NCI-H510A (cell line): ENCODE data around the gene ITGB6.

Source experiments
- DNase-seq: peaks from one replicate; lab custom pipeline; 2025; lab: John Stamatoyannopoulos, UW

Gene ITGB6

DNA sequence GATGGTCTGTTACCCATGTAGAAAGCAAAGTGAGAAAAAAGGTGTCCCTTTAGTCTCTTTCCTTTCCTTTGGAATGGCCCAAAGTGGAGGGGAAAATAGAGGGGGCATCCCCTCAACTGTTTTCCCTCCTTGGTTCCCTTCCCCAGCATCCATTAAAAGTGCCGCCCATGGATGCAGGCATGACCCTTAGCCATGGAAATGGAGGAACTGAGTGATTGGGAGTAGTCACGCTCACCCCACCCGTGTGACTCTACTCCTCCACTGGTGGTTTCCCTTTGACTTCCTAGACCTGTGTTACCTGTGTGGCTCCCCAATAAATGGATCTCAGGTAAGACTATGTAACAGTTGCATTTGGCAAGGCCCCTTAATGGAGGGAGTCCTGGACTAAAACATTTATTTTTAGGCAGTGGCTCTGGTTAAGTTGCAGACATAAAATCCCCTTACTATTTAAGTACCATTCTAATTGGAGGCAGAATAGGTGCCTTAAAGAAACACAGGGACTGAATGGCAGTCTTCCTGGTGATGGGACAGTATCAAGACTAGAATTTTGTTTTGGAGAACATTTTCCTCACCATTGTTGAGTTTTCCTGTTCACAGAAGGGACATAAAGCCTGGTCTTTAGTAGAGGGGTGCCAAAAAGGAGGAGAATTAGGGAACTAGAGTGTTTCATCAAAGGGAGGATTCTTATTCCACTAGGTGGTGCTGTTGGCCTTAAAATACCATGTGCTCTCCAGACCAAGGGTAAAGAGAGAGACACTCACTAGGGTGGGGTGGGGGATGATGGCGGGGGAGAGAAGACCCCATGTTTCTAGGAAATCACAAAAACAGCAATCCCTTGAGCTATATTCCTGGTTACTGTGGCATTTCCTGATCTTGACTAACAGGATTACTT is 112.0 kb downstream of the ITGB6 start:
- DNase-seq: no peak

DNA sequence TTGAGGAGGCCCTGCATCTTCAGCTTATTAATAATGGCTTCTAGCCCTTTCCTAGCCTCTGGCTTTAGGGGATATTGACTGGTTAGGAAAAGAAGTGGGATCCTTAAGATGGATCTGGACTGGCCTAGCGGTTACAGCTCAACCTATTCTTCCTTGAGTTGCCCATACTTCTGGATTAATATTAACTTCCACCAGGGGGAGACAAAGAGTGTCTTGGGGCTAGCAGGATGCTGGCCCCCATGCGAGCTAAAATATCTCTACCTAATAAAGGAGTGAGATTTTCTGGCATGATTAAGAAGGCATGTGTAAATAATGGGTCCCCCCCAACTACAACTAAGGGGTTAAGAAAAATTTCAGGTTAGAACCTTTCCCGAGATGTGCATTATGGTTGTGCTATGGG is 114.4 kb downstream of the ITGB6 start:
- no peak for DNase-seq

- DNase-seq: no peak
These were observed 121.9 kb downstream of the ITGB6 start for GRCh38 chr2:160077912-160078810.

DNA sequence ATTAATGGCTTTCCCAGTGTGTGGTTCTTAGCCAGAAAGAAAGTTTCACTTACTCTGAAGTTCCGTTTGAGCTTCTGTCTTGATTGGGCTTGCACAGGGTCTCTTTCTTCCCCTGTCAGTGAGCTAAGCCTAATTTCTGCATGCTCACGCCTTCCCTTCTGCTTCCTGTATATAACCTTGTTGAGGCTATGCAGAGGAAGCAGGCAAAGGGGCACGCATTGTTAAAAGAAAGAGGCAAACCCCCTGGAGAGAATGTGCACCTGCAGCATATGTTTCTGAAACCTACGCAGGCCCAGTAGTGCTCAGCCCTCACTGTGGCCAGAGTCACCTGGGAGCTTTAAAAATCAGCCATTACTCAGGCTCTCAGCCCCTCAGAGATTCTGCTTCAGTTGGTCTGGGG is 123.2 kb downstream of the ITGB6 start:
- no peak for DNase-seq

GRCh38 chr2:160076241-160076640 is 123.8 kb downstream of the ITGB6 start:
- DNase-seq: no peak

DNA sequence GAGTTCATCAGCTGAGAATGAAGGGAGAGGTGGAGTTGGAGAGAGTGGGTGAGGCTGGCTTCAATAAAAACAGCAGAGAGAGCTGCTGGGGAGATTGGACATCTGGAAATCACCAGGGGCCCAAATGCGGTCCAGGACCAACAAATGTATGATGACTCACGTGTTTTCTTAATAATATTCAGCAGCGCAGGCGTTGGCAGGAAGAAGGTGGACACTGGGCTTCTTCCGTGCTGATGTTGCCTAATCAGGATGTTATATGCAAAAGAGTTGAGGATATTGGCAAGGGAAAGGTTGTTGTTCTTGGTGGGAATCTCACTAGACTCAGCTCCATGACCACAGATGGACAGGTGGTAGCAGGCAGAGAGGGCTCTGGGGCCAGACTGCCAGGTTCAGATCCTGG is 124.9 kb downstream of the ITGB6 start:
- DNase-seq: no peak

GRCh38 chr2:160073284-160073888 is 126.7 kb downstream of the ITGB6 start:
- no peak for DNase-seq

GRCh38 chr2:160068906-160069305 is 131.2 kb downstream of the ITGB6 start:
- DNase-seq: no peak

- DNase-seq: no peak
These were observed 135.2 kb downstream of the ITGB6 start for GRCh38 chr2:160064916-160065315.

GRCh38 chr2:160063879-160064612 is 136.0 kb downstream of the ITGB6 start:
- no peak for DNase-seq

DNA sequence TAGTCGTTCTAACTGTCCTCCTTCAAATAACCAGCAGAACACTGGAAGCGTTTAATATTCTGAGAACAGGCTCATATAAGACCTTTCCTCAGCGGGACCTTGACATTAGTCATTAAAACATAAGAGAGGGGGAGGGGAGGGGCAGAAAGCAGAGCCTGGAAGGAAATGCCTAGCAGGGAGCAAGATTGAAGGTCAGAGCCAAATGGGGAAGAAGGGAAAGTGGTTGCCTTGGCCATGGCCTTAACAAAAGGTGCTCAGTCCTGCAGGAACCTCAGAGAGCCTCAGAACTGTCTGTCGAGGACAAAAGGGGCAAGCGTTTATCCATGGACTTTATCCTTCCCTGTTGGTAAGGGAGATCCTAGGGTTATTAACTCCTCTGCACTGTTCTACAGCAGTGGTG is 136.8 kb downstream of the ITGB6 start:
- DNase-seq: no peak

DNA sequence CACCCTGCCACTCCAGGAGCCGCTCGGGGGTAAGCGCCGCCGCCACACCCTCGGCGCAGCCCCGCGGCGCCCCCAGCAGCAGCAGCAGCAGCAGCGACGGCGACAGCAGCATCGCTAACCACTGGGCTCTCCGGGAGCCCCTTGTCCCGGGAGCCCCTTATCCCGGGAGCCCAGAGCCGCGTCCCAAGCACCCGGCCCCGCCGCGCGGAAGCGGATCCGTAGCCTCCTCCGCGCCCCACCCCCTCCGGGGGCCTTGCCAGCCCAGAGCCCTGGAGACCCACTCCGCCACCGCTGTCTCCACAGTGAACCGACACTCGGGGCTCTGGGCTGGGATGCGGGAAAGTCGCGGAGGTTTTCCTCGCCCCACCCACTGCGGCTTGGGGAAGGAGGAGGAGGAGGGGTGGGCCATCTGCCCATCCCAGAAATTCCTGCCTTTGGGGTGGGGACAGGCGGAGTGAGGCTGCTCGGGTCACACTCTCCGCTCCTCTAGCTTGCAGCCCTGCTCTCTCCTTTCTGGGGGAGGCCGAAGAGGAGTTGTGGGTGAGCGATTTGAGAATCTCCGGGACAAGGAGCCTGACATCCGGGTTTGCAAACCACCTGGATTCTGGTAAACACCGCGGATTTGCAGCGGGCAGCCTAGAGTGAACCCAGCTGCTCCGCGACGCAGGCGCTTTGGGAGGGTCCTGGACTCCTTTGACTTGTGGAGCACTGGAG is 137.6 kb downstream of the ITGB6 start, which contains the start of gene PLA2R1:
PLA2R1 (minus strand) TSS at position 324 of the 714 bp plus-strand sequence; CDS start at position 112, 212 bp downstream.
- DNase-seq: no peak

DNA sequence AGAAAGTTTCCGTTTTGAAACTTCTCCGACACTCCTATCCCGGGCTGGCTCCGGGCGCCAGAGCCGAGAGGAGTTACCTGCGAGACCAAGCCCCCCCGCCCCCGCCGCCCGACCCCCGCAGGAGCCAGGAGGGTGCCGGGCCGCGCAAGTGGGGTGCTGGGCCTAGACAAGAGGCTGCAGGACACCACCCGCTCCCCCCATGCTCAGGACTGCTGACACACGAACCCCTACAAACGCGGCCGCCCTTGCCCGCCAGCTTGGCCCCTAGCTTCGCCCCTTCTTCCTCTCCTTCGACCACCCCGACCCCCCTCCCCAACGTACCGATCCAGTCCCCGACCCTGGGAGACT is 138.2 kb downstream of the ITGB6 start:
- no peak for DNase-seq

GRCh38 chr2:160061533-160061932 is 138.5 kb downstream of the ITGB6 start:
- DNase-seq: no peak

DNA sequence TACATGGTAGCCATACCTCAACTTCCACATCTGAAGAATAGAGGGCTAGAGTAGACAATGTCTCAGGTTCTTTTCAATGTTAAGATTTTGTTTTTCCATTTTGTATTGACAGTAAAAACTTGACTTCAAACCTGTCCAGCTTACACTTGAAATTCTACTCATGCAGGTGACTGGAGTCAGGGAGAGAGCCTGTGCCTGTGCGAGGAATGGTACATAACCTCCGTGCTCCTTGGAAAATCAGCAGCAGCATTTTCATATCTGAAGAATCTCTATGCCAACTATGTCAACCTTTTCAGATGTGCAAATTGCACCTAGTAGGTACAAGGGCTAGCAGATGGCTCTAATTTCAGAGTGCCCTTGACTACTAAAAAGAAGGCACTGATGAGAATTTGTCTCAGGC is 139.8 kb downstream of the ITGB6 start:
- no peak for DNase-seq

DNA sequence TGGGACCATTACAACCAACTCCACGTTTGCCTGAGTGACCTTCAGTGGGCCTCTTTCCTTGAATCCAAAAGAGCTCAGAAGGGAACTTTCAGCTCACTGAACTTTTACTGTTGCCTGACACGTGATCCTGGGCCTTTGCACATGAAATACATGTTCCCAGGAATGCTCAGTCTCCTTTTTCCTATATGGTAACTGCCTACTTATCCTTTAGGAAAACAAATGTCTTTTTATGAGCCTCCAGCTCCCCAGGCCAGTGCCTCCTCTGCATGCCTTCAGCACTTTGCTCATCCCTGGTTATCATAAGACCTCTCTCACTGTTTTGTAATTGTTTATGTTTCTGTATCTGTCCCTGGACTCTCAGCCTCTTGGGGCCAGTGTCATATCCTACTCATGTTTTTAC is 142.7 kb downstream of the ITGB6 start:
- DNase-seq: no peak

GRCh38 chr2:160055726-160056108 is 144.4 kb downstream of the ITGB6 start:
- no peak for DNase-seq

- DNase-seq: no peak
These were observed 144.9 kb downstream of the ITGB6 start for GRCh38 chr2:160054984-160055725.

DNA sequence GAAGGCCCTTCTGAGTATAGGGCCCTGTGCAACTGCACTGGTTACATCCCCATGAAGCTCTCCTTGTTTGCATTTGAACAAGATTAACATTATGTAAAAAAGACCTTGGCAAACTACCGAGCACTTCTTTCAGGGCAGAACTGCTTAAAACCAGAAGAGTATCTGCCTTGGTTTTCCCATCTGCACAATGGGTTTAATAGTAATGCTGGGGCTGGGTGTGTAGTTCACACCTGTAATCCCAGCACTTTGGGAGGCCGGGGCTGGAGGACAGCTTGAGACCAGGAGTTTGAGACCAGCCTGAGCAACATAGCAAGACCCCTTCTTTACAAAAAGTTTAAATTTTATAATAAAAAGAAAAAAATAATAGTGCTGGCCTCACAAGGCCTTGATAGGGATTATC is 146.1 kb downstream of the ITGB6 start:
- DNase-seq: no peak

- no peak for DNase-seq
These were observed 147.5 kb downstream of the ITGB6 start for GRCh38 chr2:160052531-160052930.
